ENCODE results near the gene SLC29A4.

Gene SLC29A4

GRCh38 chr7:5332579-5332978 is 49.8 kb downstream of the SLC29A4 start:
- no peak for DNase-seq

DNA sequence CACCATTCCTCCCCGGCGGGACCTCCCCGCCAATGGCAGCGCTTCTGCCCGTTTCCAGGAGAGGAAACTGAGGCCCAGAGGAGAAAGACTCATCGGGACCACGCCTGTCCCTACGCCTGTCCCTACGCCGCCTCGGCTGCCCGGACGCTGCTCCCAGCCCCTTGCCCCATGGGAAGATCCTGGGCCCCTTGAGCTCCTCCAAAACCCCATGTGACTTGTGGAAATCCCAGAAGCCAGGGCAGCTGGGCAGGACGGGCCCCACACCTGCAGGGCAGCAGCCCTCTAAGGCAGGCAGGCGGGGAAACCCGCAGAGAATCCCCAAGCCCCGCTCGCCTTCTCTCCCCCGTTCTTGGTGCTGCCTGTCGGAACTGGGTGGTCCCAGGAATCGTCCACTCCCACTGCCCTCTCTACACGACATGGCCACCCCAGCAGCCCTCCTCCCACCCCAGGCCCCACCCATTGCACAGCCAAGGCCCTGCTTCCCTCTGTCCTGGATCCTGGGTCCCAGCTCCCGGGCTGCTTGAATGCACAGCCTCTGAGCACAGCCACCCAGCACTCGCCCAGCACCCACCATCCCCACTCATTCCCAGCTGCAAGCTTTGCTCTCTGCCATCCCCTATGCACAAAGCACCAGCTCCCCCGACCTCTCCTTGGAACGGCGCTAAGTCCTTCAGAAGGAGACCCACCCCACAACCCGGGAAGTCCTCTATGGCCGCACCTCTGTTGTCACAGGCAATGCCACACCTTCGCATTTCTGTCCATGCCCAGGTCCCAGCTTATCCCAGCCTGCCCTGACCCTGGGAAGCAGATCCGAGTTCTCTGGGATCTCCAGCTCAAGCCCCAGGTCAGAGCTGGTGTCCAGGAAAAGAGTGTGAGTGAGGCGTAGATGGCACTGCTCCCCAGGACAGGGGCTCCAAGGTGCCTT is 50.6 kb downstream of the SLC29A4 start:
- DNase-seq, result no peak

DNA sequence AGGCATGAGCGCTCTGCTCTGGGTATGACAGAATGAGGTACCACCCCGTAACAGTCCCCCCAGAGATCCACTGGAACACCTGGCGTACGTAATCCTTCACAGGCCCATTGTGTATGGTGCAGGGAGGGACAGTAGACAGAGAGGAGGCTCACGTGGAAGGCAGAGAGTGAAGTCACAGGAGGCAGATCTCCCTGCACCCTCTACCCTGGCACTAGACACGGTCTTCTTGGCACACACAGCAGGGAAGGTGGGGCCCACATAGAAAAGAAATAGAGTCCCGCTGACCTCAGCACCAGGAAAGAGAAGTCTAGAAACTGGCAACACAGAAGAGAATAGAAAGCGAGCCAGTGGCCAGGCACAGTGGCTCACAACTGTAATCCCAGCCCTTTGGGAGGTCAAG is 51.9 kb downstream of the SLC29A4 start:
- no peak for DNase-seq

DNA sequence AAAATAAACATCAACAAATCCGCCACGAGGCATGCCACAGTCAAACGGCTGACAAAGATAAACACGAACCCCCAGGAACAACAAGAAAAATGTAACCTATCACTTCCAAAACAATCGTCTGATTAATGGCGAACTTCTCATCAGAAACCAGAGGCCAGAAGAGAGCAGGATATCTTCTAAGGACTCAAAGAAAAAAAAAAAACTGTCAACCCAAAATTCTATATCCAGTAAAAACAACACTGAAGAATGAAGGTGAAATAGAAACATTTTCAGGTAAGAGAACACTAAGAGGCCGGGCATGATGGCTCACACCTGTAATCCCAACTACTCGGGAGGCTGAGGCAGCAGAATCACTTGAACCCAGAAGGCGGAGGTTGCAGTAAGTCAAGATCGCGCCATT is 54.3 kb downstream of the SLC29A4 start:
- DNase-seq, result no peak

DNA sequence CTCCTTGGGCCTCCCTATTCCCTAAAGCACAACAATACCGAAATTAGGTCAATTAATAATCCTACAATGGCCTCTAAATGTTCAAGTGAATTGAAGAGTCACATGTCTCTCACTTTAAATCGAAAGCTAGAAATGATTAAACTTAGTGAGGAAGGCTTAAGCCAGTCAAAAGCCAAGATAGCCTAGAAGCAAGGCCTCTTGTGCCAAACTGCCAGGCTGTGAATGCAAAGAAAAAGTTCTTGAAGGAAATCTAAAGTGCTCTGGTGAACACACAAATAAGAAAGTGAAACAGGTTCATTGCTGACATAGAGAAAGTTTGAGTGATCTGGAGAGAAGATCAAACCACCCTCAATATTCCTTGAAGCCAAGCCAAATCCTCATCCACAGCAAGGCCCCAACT is 57.2 kb downstream of the SLC29A4 start:
- DNase-seq, result no peak

DNA sequence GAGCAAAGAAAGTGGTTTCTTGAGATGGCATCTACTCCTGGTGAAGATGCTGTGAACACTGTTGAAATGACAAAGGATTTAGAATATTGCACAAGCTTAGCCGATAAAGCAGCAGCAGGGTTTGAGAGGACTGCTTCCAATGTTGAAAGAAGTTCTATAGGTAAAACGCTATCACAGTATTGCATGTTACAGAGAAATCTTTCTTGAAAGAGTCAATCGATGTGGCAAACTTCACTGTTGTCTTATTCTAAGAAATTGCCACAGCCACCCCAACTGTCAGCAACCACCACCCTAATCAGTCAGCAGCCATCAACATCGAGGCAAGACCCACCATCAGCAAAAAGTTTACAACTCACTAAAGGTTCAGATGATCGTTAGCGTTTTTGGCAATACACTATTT is 59.9 kb downstream of the SLC29A4 start:
- DNase-seq, result no peak

DNA sequence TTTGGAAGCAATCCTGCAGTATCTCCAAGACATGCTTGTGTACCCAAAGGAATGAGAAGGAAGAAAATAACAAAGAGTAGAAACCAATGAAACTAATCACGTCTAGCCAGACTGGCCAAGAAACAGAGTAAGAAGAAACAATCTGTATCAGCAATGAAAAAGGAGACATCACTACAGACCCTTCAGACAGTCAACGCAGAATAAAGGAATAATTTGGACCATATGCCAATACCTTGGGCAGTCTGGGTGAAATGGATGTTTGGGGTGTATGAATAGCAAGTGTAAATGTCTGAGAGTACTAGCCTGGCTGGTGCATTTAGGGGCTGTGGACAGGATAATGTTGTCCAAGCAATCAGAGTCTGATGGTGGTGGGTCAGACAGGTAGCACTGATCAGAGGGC is 61.1 kb downstream of the SLC29A4 start:
- no peak for DNase-seq

DNA sequence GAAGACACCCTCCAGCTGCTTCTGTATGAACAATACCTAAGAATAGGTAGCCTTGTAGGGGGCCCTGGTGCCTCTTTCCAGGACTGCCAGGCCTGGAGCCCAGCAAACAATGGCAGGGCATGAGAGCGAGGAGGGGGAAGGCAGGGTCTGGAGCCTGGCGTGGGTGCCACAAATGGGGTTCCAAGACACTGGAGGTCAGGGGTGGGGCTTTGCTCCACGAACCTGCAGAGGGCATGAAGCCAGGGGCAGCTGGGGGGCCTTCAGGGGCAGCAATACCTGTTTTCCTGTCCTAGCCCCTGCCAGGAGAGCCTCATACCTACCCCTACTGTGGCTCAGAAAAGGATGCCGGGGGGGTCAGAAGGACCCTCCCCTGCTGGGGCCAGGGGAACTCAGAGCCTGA is 61.6 kb downstream of the SLC29A4 start:
- DNase-seq, result no peak

- DNase-seq, result no peak
These were observed 62.4 kb downstream of the SLC29A4 start for GRCh38 chr7:5345171-5345570.

- no peak for DNase-seq
These were observed 62.9 kb downstream of the SLC29A4 start for GRCh38 chr7:5345671-5346070.

GRCh38 chr7:5348134-5349004 is 65.6 kb downstream of the SLC29A4 start:
- DNase-seq, result no peak

GRCh38 chr7:5349005-5349380 is 66.2 kb downstream of the SLC29A4 start:
- DNase-seq, result no peak

- no peak for DNase-seq
These were observed 66.9 kb downstream of the SLC29A4 start for GRCh38 chr7:5349437-5350173.

- DNase-seq, result no peak
These were observed 67.4 kb downstream of the SLC29A4 start for GRCh38 chr7:5350174-5350463.

DNA sequence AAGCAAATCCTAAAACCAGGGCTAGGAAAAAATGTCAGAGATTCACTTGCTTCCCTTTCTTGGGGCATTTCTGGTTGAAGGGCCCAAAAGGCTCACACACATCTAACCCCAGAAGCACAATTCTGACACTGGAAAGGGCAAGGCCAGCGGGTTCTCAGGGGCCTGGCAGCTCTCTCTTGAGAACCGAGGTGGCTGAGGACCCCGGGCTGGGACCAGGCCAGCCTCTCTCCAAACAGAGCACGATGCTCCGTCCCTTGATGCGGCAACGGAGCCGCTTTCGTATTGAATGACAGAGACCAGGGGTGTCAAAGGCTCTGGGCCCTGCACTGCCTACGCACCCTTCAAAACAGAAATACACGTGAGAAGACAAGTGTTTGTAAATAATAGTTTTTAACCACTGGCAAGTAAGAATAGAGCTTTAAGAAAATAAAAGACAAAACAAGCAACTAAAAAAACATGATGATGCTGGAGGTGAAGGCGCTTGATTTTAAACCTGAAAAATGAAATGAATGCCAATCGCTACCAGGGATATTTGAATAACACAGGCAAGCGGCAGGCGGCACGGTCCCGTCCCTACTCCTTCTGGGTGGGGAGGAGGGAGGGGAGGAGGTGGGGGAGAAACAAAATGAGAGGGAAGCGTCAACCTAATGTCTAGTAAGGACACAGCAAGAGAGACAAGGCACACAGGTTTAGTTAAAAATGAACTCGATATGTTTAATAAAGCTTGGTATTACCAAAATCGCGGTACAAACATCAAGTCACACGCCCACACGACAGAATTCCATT is 68.0 kb downstream of the SLC29A4 start:
- no peak for DNase-seq

GRCh38 chr7:5351507-5352265 is 68.9 kb downstream of the SLC29A4 start:
- no peak for DNase-seq

DNA sequence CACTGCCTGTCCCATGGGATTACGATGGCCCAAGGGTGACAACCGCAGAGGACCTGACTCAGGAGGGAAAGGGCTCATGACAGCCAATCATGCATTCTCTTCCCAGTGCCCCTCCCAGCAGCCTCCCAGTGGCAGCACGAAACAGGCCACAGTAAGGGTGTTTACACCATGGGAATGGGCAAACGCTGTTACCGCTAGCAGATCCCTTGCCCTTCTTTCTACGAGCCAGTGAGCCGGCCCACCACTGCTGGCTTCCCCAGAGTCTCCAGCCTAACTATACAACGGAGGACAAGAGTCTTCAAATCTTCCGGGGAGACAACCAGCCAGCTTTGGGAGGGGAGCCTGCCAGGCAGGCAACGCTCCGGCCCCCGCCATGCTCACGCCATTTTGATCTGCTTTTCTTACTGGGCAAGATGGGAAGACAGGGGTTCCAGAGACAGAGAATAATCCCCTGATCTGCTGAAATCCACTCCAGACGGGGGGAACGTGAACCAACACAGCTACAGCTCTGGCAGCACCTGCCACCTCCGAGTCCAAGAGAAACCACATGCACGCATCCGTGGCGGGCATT is 69.8 kb downstream of the SLC29A4 start:
- DNase-seq, result no peak

DNA sequence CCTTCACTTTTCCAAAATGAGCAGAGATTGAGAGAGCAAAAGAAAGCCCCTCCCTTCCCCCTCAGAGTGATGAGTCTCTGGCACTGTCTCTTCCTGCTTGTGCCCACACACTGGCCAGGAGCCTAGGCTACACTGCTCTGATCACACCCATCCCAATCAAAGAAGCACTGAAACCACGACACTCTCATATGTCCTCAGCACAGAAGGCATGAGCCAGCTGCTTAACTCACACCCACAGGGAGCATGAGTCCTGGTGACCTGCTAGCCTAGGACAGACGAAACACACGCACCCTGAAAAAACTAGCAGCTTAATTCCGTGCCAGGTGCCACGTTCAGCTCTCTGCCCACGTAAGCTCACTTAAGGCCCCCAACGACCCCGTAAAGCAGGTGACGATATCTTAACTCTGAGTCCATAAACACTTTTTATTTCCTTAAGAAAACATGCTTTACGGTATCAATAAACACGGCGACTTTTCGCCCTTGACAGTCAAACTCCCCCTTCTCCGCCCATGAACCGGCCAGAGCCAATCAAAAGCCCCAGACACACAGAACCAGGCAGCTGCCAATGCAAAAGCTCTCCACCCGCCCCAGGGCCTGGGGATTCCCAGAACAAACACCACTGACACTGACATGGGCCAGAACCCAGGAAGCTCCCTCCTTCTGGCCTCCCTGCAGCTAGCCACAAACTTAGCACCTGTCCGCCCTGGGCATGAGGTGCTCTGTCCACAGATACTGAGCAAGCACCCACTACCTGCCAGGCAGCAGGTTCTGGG is 71.9 kb downstream of the SLC29A4 start:
- no peak for DNase-seq

Data from midbrain (tissue), 1 donor.